Stomach (tissue), 4 donors: ENCODE results near the gene KIZ.

Source experiments
- EP300 ChIP-seq: sonication (generic); formaldehyde crosslinking; IDR thresholded peaks from one replicate; pipeline ENCODE4 v1.6.1; 2017; ENCODE audit warnings: antibody characterized with exemption
- POLR2A ChIP-seq, 4 donors: fragments of 450-650 bp; IDR thresholded peaks; one replicate each; pipeline ENCODE4 v1.6.1; 2016; ENCODE audit warnings: antibody characterized with exemption in 4 of 4, control low read depth in 2 of 4, mild to moderate bottlenecking in 1 of 4, moderate library complexity in 1 of 4
- POLR2AphosphoS5 ChIP-seq, 3 donors: sonication (generic); formaldehyde crosslinking; IDR thresholded peaks; one replicate each; pipeline ENCODE4 v1.6.1; 2016; ENCODE audit warnings: antibody characterized with exemption in 3 of 3
- TF ChIP-seq, protein P1 (sequence below), 7 experiments: fragments of 450-650 bp in 4 of 7; fragments of 200-600 bp in 3 of 7; sonication (generic) in 3 of 7; IDR thresholded peaks; one replicate each; pipeline ENCODE4 v1.5.1; 2016 to 2019; ENCODE audit warnings: antibody characterized with exemption in 7 of 7, control low read depth in 2 of 7, mild to moderate bottlenecking in 1 of 7

GRCh38 chr20:21111416-21111815 is 14.5 kb upstream of the KIZ start:
- TF ChIP-seq, protein P1, sequence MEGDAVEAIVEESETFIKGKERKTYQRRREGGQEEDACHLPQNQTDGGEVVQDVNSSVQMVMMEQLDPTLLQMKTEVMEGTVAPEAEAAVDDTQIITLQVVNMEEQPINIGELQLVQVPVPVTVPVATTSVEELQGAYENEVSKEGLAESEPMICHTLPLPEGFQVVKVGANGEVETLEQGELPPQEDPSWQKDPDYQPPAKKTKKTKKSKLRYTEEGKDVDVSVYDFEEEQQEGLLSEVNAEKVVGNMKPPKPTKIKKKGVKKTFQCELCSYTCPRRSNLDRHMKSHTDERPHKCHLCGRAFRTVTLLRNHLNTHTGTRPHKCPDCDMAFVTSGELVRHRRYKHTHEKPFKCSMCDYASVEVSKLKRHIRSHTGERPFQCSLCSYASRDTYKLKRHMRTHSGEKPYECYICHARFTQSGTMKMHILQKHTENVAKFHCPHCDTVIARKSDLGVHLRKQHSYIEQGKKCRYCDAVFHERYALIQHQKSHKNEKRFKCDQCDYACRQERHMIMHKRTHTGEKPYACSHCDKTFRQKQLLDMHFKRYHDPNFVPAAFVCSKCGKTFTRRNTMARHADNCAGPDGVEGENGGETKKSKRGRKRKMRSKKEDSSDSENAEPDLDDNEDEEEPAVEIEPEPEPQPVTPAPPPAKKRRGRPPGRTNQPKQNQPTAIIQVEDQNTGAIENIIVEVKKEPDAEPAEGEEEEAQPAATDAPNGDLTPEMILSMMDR (IDR thresholded peaks at IDR 0.05) = no peak
- TF ChIP-seq POLR2A (IDR thresholded peaks at IDR 0.05) (no peak), EP300 (no peak), POLR2AphosphoS5 (IDR thresholded peaks at IDR 0.05) (no peak)
